Liver (tissue), 3 donors: ENCODE data around the gene OR52E5.

Source experiments
- CTCF ChIP-seq: fragments of 150-350 bp; IDR thresholded peaks from 2 replicates; pipeline ENCODE4 v1.5.1; 2017; ENCODE audit warnings: improper control_type of control experiment, low read depth, low read length; ENCODE audit not compliant: missing input control
- MAX ChIP-seq: IDR thresholded peaks from 2 replicates; pipeline ENCODE4 v1.6.1; 2016; ENCODE audit warnings: antibody characterized with exemption
- RAD21 ChIP-seq, 2 donors: IDR thresholded peaks; 2 replicates each; pipeline ENCODE4 v1.6.1; 2016; ENCODE audit warnings: antibody characterized with exemption in 2 of 2, mild to moderate bottlenecking in 2 of 2
- TAF1 ChIP-seq: conservative IDR thresholded peaks from 2 replicates; pipeline ENCODE4 v1.6.1; 2016; ENCODE audit warnings: antibody characterized with exemption, mild to moderate bottlenecking
- ZBTB33 ChIP-seq: IDR thresholded peaks from 2 replicates; pipeline ENCODE4 v1.6.1; 2016; ENCODE audit warnings: antibody characterized with exemption
- donor health status: healthy.
- donor health status: healthy.

GRCh38 chr11:5887661-5888060, 5.3 kb upstream of the OR52E5 start:
- TF ChIP-seq TAF1 (no peak), CTCF (no peak), MAX (no peak), RAD21 (IDR thresholded peaks at IDR 0.05) (no peak), ZBTB33 (no peak)
